Kasumi-1 (cell line): ENCODE data around the gene FHL5.
"Not testable (repeated sequence)": the region's sequence is repeated elsewhere in the genome, so short reads cannot be mapped to it uniquely, and the experiment has no call there.

ENCODE experiments used
- DNase-seq, 2 experiments: peaks; one replicate each; lab custom pipeline; 2025; lab: John Stamatoyannopoulos, UW

FHL5 gene

GRCh38 chr6:96562886-96563285 is at the start of gene FHL5:
FHL5 (plus strand) TSS chr6:96563128; CDS start chr6:96603614, 40,486 bp downstream.
- DNase-seq = no peak

- no peak for DNase-seq
Observed at GRCh38 chr6:96520171-96521115, 42.5 kb upstream of the FHL5 start.

- DNase-seq = peak in 1 of 2 experiments; percentile 76
Observed at GRCh38 chr6:96521306-96521643, 41.7 kb upstream of the FHL5 start.

- DNase-seq = peak; percentile 93 to 94
Observed at GRCh38 chr6:96521644-96522464, 41.1 kb upstream of the FHL5 start, which contains the start of gene UFL1. UFL1 (plus strand) TSS chr6:96521806; CDS start chr6:96521874, 68 bp downstream.

GRCh38 chr6:96522465-96523009 is 40.4 kb upstream of the FHL5 start:
- DNase-seq = peak in 1 of 2 experiments; percentile 42

- DNase-seq = no peak
Observed at GRCh38 chr6:96528193-96528592, 34.7 kb upstream of the FHL5 start.

GRCh38 chr6:96532399-96532798 is 30.5 kb upstream of the FHL5 start:
- DNase-seq = no peak

- no peak for DNase-seq
Observed at GRCh38 chr6:96537726-96538125, 25.2 kb upstream of the FHL5 start.

GRCh38 chr6:96542702-96543101 is 20.2 kb upstream of the FHL5 start:
- peak; percentile 22 to 61 for DNase-seq

- DNase-seq = no peak
Observed at GRCh38 chr6:96545882-96546281, 17.0 kb upstream of the FHL5 start.

- no peak for DNase-seq
Observed at GRCh38 chr6:96547654-96548053, 15.3 kb upstream of the FHL5 start.

GRCh38 chr6:96554558-96554957 is 8.4 kb upstream of the FHL5 start:
- no peak for DNase-seq

GRCh38 chr6:96559740-96560139 is 3.2 kb upstream of the FHL5 start:
- not testable (repeated sequence) for DNase-seq

- no peak for DNase-seq
Observed at GRCh38 chr6:96563853-96564252, 925 bp downstream of the FHL5 start.

- no peak for DNase-seq
Observed at GRCh38 chr6:96570053-96570452, 7.1 kb downstream of the FHL5 start.

- DNase-seq = no peak
Observed at GRCh38 chr6:96571551-96571950, 8.6 kb downstream of the FHL5 start.

GRCh38 chr6:96575359-96575758 is 12.4 kb downstream of the FHL5 start:
- DNase-seq = no peak

GRCh38 chr6:96576221-96576620 is 13.3 kb downstream of the FHL5 start:
- DNase-seq = no peak

GRCh38 chr6:96582021-96582420 is 19.1 kb downstream of the FHL5 start:
- no peak for DNase-seq

- DNase-seq = no peak
Observed at GRCh38 chr6:96582436-96582835, 19.5 kb downstream of the FHL5 start.

- no peak for DNase-seq
Observed at GRCh38 chr6:96604420-96604819, 41.5 kb downstream of the FHL5 start.

- no peak for DNase-seq
Observed at GRCh38 chr6:96608074-96608473, 45.1 kb downstream of the FHL5 start.

- no peak for DNase-seq
Observed at GRCh38 chr6:96610019-96610418, 47.1 kb downstream of the FHL5 start.
